Activated naive CD8-positive, alpha-beta T cell treated with anti-CD3 and anti-CD28 coated beads, Interleukin-2, amount 10 ng/mL, durations not matched to agents 7 days and 5 days (primary cell): ENCODE measurements around the gene ABHD4. TPM values are rescaled to one million over a fixed set of nuclear protein-coding genes. Genes with fewer than 3 reads are reported as not detected.
"Not testable (repeated sequence)": the region's sequence is repeated elsewhere in the genome, so short reads cannot be mapped to it uniquely, and the experiment has no call there.

ENCODE experiments used
- ATAC-seq: fragments of 150-1000 bp; cut with Tn5 transposase; one replicate; pipeline ENCODE4 v1.10.0; 2021; ENCODE audit warnings: low read depth, moderate library complexity
- POLR2A ChIA-PET: fragments of 350-600 bp; sonication (Branson Sonifier 250); formaldehyde crosslinking; loops from one replicate; lab custom pipeline; 2021; ENCODE audit warnings: antibody characterized with exemption; lab: Charles Lee
- DNase-seq: peaks from one replicate; pipeline ENCODE4 v3.0.0; 2021
- H3K27ac Mint-ChIP-seq: one replicate; pipeline ENCODE4 v1.8.0; 2022; ENCODE audit warnings: mild to moderate bottlenecking, mixed read lengths
- H3K27me3 Mint-ChIP-seq: one replicate; pipeline ENCODE4 v1.8.0; 2022; ENCODE audit warnings: mild to moderate bottlenecking, moderate library complexity, mixed read lengths
- H3K36me3 Mint-ChIP-seq: one replicate; pipeline ENCODE4 v1.8.0; 2021; ENCODE audit warnings: mild to moderate bottlenecking, mixed read lengths
- H3K4me1 Mint-ChIP-seq: one replicate; pipeline ENCODE4 v1.8.0; 2021; ENCODE audit warnings: mixed read lengths
- H3K4me3 Mint-ChIP-seq: one replicate; pipeline ENCODE4 v1.8.0; 2022; ENCODE audit warnings: mild to moderate bottlenecking, moderate library complexity, mixed read lengths
- H3K9me3 Mint-ChIP-seq: one replicate; pipeline ENCODE4 v1.8.0; 2021; ENCODE audit warnings: mixed read lengths
- total RNA-seq, 2 experiments: library from RNA; stranded (reverse); gene quantifications; one replicate each; pipeline ENCODE4 v1.2.3, GENCODE V29; 2021

Gene ABHD4, protein sequence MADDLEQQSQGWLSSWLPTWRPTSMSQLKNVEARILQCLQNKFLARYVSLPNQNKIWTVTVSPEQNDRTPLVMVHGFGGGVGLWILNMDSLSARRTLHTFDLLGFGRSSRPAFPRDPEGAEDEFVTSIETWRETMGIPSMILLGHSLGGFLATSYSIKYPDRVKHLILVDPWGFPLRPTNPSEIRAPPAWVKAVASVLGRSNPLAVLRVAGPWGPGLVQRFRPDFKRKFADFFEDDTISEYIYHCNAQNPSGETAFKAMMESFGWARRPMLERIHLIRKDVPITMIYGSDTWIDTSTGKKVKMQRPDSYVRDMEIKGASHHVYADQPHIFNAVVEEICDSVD
- 10 to 100 TPM; 13.0 to 17.9 TPM for total RNA-seq

GRCh38 chr14:22598099-22598895 is at the start of gene ABHD4:
Gene ABHD4, plus strand, starts transcription at chr14:22598300. Its CDS starts 7 bp downstream, at chr14:22598307.
- Mint-ChIP-seq H3K27me3 (no peaks in the 10 kb centered on the region), H3K36me3 (peaks cover 14% of the 10 kb centered on the region), H3K4me3 (peak within 1 kb of the TSS; percentile 91), H3K9me3 (no peaks in the 10 kb centered on the region), H3K4me1 (peaks cover 30% of the 10 kb centered on the region), H3K27ac (peak within 1 kb of the TSS; percentile 81)
- ATAC-seq (peak; percentile 89), DNase-seq (peak; percentile 87)
- POLR2A ChIA-PET, result interaction anchor here (0.7 to 4.4 kb wide), 9 partner anchors 9 to 231 kb away, joined by 3 to 83 read pairs (median 4); partner anchors contain the start of genes DAD1 and OXA1L

DNA sequence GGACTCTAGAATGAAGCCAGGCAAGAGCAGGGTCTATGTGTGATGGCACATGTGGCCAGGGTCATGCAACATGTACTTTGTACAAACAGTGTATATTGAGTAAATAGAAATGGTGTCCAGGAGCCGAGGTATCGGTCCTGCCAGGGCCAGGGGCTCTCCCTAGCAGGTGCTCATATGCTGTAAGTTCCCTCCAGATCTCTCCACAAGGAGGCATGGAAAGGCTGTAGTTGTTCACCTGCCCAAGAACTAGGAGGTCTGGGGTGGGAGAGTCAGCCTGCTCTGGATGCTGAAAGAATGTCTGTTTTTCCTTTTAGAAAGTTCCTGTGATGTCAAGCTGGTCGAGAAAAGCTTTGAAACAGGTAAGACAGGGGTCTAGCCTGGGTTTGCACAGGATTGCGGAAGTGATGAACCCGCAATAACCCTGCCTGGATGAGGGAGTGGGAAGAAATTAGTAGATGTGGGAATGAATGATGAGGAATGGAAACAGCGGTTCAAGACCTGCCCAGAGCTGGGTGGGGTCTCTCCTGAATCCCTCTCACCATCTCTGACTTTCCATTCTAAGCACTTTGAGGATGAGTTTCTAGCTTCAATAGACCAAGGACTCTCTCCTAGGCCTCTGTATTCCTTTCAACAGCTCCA is 48.7 kb upstream of the ABHD4 start:
- DNase-seq (no peak), ATAC-seq (no peak)
- Mint-ChIP-seq H3K4me1 (peaks cover 86% of the 10 kb centered on the region), H3K36me3 (peaks cover 80% of the 10 kb centered on the region), H3K27me3 (no peaks in the 10 kb centered on the region), H3K27ac (peak overlapping the region; percentile 99), H3K9me3 (no peaks in the 10 kb centered on the region), H3K4me3 (peak overlapping the region; percentile 86)
- POLR2A ChIA-PET, result interaction anchor here (0.9 to 13.3 kb wide), 15 partner anchors 7 to 826 kb away, joined by 3 to 646 read pairs (median 5); partner anchors contain the start of gene DAD1

GRCh38 chr14:22549981-22550673 is 48.0 kb upstream of the ABHD4 start:
- Mint-ChIP-seq H3K27me3 (no peaks in the 10 kb centered on the region), H3K4me3 (peak overlapping the region; percentile 86), H3K36me3 (peaks cover 75% of the 10 kb centered on the region), H3K9me3 (no peaks in the 10 kb centered on the region), H3K27ac (peak overlapping the region; percentile 99), H3K4me1 (peaks cover 88% of the 10 kb centered on the region)
- POLR2A ChIA-PET, result interaction anchor here (0.9 to 13.3 kb wide), 21 partner anchors 8 to 827 kb away, joined by 3 to 646 read pairs (median 4); partner anchors contain the start of gene DAD1
- ATAC-seq, result peak; percentile 42
- DNase-seq, result no peak

GRCh38 chr14:22551605-22551997 is 46.5 kb upstream of the ABHD4 start:
- Mint-ChIP-seq H3K27ac (peak overlapping the region; percentile 99), H3K4me3 (peak overlapping the region; percentile 86), H3K36me3 (peaks cover 65% of the 10 kb centered on the region), H3K4me1 (peaks cover 88% of the 10 kb centered on the region), H3K27me3 (no peaks in the 10 kb centered on the region), H3K9me3 (no peaks in the 10 kb centered on the region)
- ATAC-seq (no peak), DNase-seq (no peak)
- POLR2A ChIA-PET, result interaction anchor here (0.6 to 13.3 kb wide), 12 partner anchors 9 to 691 kb away, joined by 3 to 646 read pairs (median 8); partner anchors contain the start of gene DAD1

DNA sequence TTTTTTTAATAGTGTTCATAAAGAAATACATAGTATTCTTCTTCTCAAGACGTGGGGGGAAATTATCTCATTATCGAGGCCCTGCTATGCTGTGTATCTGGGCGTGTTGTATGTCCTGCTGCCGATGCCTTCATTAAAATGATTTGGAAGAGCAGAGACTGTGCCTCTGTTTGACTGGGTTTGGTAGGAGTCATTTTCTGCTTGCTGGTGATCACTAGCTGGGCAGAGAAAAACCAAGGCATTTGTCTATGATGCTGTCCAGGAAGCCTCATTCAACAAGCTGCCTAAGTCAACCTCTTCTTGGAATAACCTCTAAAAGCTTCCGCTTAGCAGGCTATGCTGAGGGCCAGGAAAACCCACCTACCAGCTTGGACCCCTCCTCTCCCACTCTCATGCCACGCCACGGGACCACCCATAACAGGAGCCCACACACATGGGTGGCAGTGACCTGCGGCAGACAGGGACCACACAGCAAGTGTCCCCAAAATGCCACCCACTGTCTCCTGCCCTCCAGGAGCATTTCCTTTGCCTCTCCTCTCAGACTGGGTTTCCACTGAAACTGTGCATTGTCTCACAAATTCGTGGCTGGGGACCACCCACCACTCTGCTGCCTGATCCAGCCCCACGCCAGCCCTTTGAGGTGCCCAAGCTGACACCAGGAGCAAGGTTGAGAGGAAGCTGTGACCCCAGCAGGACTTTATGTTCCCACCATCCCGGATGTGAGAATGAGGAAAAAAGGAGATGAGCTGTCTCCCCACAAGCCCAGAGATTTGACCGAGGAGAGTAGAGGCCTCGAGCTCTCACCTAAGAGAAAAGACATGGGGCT is 45.9 kb upstream of the ABHD4 start:
- H3K27me3 Mint-ChIP-seq, result no peaks in the 10 kb centered on the region
- ATAC-seq (no peak), DNase-seq (no peak)
- H3K4me1 Mint-ChIP-seq, result peaks cover 87% of the 10 kb centered on the region
- peaks cover 62% of the 10 kb centered on the region for H3K36me3 Mint-ChIP-seq
- peak overlapping the region; percentile 99 for H3K27ac Mint-ChIP-seq
- H3K4me3 Mint-ChIP-seq, result peak overlapping the region; percentile 86
- POLR2A ChIA-PET, result interaction anchor here (0.6 to 13.3 kb wide), 17 partner anchors 10 to 910 kb away, joined by 3 to 646 read pairs (median 5); partner anchors contain the start of genes ABHD4 and DAD1
- no peaks in the 10 kb centered on the region for H3K9me3 Mint-ChIP-seq

DNA sequence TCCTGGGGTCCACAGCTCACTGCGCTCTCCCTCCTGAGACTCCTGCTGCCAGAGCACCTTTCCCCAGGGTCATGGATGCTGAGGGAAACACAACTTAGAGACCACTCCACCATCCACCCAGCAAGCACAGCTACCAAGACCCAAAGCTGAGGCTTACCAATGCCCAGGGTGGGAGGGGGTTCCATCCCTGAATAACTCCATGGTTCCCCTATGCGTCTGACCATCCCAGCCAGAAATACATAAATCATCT is 45.3 kb upstream of the ABHD4 start:
- no peak for DNase-seq
- peaks cover 58% of the 10 kb centered on the region for H3K36me3 Mint-ChIP-seq
- POLR2A ChIA-PET, result interaction anchor here (0.7 to 13.3 kb wide), 15 partner anchors 10 to 692 kb away, joined by 3 to 646 read pairs (median 6); partner anchors contain the start of genes ABHD4 and DAD1
- H3K4me3 Mint-ChIP-seq, result peak overlapping the region; percentile 86
- H3K27me3 Mint-ChIP-seq, result no peaks in the 10 kb centered on the region
- ATAC-seq, result no peak
- H3K4me1 Mint-ChIP-seq, result peaks cover 87% of the 10 kb centered on the region
- H3K9me3 Mint-ChIP-seq, result no peaks in the 10 kb centered on the region
- peak overlapping the region; percentile 99 for H3K27ac Mint-ChIP-seq

GRCh38 chr14:22553445-22553844 is 44.7 kb upstream of the ABHD4 start:
- Mint-ChIP-seq H3K27me3 (no peaks in the 10 kb centered on the region), H3K4me3 (peak overlapping the region; percentile 86), H3K4me1 (peaks cover 86% of the 10 kb centered on the region), H3K27ac (peak overlapping the region; percentile 99), H3K36me3 (peaks cover 51% of the 10 kb centered on the region), H3K9me3 (no peaks in the 10 kb centered on the region)
- POLR2A ChIA-PET, result interaction anchor here (0.6 to 13.3 kb wide), 10 partner anchors 11 to 692 kb away, joined by 3 to 646 read pairs (median 94); partner anchors contain the start of genes ABHD4 and DAD1
- ATAC-seq, result no peak
- no peak for DNase-seq

DNA sequence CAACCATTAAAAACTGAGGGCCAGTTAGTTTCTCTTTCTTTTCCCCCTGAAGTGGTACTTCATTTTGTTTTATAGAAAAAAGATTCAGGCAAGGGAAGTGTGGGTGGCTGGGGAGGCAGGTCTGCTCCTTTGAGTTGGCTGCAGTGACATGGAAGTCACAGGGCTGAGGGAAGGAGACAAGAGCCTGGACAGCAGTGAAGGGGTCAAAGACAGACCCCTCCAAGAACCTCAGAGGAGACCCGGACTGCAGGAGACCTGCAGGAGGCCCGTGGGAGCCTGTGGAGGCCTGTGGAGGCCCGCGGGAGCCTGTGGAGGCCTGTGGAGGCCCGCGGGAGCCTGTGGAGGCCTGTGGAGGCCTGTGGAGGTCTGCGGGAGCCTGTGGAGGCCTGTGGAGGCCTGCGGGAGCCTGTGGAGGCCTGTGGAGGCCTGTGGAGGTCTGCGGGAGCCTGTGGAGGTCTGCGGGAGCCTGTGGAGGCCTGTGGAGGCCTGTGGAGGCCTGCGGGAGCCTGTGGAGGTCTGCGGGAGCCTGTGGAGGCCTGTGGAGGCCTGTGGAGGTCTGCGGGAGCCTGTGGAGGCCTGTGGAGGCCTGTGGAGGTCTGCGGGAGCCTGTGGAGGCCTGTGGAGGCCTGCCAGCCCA is 44.1 kb upstream of the ABHD4 start:
- H3K9me3 Mint-ChIP-seq, H3K27me3 Mint-ChIP-seq, DNase-seq, ATAC-seq: not testable (repeated sequence)
- peaks cover 88% of the 10 kb centered on the region for H3K4me1 Mint-ChIP-seq
- H3K27ac Mint-ChIP-seq, result peak overlapping the region; percentile 99
- H3K36me3 Mint-ChIP-seq, result peaks cover 48% of the 10 kb centered on the region
- POLR2A ChIA-PET, result interaction anchor here (0.6 to 13.3 kb wide), 6 partner anchors 11 to 575 kb away, joined by 3 to 646 read pairs (median 218); partner anchors contain the start of gene DAD1
- H3K4me3 Mint-ChIP-seq, result peak overlapping the region; percentile 86

DNA sequence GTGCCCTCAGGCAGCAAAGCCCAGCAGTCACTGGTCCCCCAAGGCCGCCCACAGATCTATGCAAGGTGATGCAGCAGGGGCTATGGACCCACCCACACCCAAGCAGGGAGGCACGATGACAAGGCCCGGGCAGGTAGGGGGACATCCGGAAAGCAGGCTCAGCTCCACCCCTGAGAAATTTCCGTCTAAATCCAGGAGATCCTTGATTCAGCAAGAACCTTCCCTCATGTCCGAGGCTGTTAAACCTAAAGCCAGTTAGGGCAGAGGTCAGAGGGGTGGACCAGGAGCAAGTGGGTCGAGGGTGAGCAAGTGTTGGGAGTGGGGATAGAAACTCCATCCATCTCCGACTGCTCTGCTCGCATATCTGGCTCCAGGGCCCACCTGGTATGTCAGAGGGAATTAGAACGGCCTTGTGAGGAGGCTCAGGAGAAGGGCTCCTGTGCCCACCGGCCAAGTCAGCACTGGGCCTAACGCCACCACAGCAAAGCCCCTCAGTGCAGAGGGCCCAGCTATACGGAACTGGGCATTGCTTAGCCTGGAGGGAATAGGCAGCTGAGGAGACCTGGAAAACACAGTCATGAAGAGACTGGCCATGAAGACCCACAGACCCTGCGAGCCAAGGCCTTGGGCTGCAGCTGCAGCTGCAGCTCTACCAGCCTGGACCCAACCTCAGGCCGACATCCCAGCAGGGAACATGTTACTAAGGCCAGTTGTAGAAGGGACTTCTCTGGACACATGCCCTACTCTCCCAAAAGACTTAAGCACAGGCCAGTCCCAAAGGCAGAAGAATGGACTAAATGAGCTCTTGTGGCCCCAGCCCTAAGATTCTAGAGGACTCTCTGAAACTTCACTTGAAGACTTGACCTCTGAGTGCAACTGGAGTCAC is 43.4 kb upstream of the ABHD4 start:
- DNase-seq (no peak), ATAC-seq (no peak)
- peaks cover 40% of the 10 kb centered on the region for H3K36me3 Mint-ChIP-seq
- H3K9me3 Mint-ChIP-seq, result no peaks in the 10 kb centered on the region
- peak overlapping the region; percentile 65 for H3K4me3 Mint-ChIP-seq
- POLR2A ChIA-PET, result interaction anchor here (1.2 to 13.3 kb wide), 20 partner anchors 12 to 914 kb away, joined by 3 to 646 read pairs (median 12); partner anchors contain the start of gene DAD1
- H3K27ac Mint-ChIP-seq, result peak overlapping the region; percentile 93
- H3K4me1 Mint-ChIP-seq, result peaks cover 87% of the 10 kb centered on the region
- H3K27me3 Mint-ChIP-seq, result no peaks in the 10 kb centered on the region

DNA sequence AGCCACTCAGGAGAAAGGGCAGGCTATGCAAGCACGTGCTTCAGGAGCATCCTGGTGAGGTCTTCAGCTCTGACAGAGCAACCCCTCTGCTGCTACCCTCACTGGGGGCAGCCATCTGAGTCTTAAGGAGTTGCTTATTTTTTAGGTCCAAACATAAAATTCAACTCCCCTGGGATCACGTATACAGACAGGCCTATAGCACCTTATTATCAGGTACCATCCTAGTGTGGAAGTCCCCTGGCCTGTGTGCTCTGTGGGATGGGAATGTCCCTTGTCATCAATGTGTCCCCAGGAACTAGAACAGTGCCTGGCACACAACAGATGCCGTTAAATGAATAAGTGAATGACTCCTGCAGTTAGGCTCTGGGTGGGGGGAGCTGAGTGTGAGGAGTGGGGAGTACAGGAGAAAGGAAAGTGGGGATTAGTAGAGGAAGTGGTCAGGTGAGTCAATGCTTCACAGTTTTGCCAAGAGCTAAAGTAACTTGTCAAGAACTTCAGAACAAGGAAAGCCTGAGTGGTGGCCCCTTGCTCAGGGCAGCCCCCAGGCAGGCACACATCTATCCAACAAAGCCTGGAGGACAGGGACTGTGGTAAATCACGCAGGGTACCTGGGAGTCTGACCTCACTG is 42.6 kb upstream of the ABHD4 start:
- Mint-ChIP-seq H3K27me3 (no peaks in the 10 kb centered on the region), H3K27ac (peak overlapping the region; percentile 93), H3K36me3 (peaks cover 32% of the 10 kb centered on the region), H3K4me3 (peak overlapping the region; percentile 65), H3K9me3 (no peaks in the 10 kb centered on the region), H3K4me1 (peaks cover 85% of the 10 kb centered on the region)
- DNase-seq (no peak), ATAC-seq (peak; percentile 6)
- POLR2A ChIA-PET, result interaction anchor here (0.6 to 13.3 kb wide), 46 partner anchors 12 to 915 kb away, joined by 3 to 646 read pairs (median 6); partner anchors contain the start of genes ABHD4, DAD1, LRP10 and OXA1L
